Keratinocyte (primary cell): ENCODE results near the gene DUSP22. TPM values are rescaled to one million over a fixed set of nuclear protein-coding genes. Genes with fewer than 3 reads are reported as not detected.

Source experiments
- DNase-seq: peaks from one replicate; pipeline ENCODE4 v3.0.0-alpha.2; 2011; ENCODE audit warnings: low read depth, missing footprints, low spot score
- FAIRE-seq: peaks from 2 replicates; lab custom pipeline; 2011; peaks lifted over from hg19 to GRCh38; lab: Jason Lieb, UNC
- H2AFZ ChIP-seq: 2 replicates; pipeline ENCODE4 v1.6.0; 2012; ENCODE audit warnings: low read length, control low read depth, inconsistent platforms; ENCODE audit not compliant: control insufficient read depth
- H3K27ac ChIP-seq: 2 replicates; pipeline ENCODE4 v1.5.1; 2011; ENCODE audit warnings: low read length; ENCODE audit not compliant: control insufficient read depth, insufficient read depth
- H3K27me3 ChIP-seq: 3 replicates; pipeline ENCODE4 v1.6.0; 2011; ENCODE audit warnings: low read length; ENCODE audit not compliant: control insufficient read depth, insufficient read depth; ENCODE audit errors: extremely low read depth
- H3K36me3 ChIP-seq, 2 experiments: 2 replicates in 1 of 2; 3 replicates in 1 of 2; pipeline ENCODE4 v1.5.1; 2011; ENCODE audit warnings: low read length in 2 of 2, mild to moderate bottlenecking in 1 of 2; ENCODE audit not compliant: control insufficient read depth in 2 of 2, insufficient read depth in 2 of 2; ENCODE audit errors: extremely low read depth in 1 of 2
- H3K4me1 ChIP-seq: 3 replicates; pipeline ENCODE4 v1.5.1; 2011; ENCODE audit warnings: low read length; ENCODE audit not compliant: control insufficient read depth, insufficient read depth; ENCODE audit errors: extremely low read depth
- H3K4me2 ChIP-seq: 3 replicates; pipeline ENCODE4 v1.6.0; 2011; ENCODE audit warnings: low read depth, low read length; ENCODE audit not compliant: control insufficient read depth, insufficient read depth; ENCODE audit errors: extremely low read depth
- H3K4me3 ChIP-seq, 3 experiments: fragments of 200-600 bp in 1 of 3; sonication (generic) in 1 of 3; 2 replicates in 2 of 3; 3 replicates in 1 of 3; pipeline ENCODE4 v1.5.1; 2011 to 2016; ENCODE audit warnings: low read length in 3 of 3, mild to moderate bottlenecking in 3 of 3, control low read depth in 2 of 3, inconsistent platforms in 1 of 3, low read depth in 1 of 3, mixed read lengths in 1 of 3, mixed run types in 1 of 3, moderate library complexity in 1 of 3; ENCODE audit not compliant: control insufficient read depth in 2 of 3, insufficient read depth in 2 of 3; ENCODE audit errors: extremely low read depth in 1 of 3
- H3K79me2 ChIP-seq: 2 replicates; pipeline ENCODE4 v1.6.0; 2012; ENCODE audit warnings: low read length; ENCODE audit not compliant: control insufficient read depth, insufficient read depth
- H3K9ac ChIP-seq: 3 replicates; pipeline ENCODE4 v1.6.0; 2011; ENCODE audit warnings: low read length; ENCODE audit not compliant: control insufficient read depth, insufficient read depth; ENCODE audit errors: extremely low read depth
- H3K9me1 ChIP-seq: 3 replicates; pipeline ENCODE4 v1.6.0; 2011; ENCODE audit warnings: low read length; ENCODE audit not compliant: control insufficient read depth, insufficient read depth; ENCODE audit errors: extremely low read depth
- H3K9me3 ChIP-seq: 2 replicates; pipeline ENCODE4 v1.5.1; 2012; ENCODE audit warnings: low read depth, low read length; ENCODE audit not compliant: control insufficient read depth
- H4K20me1 ChIP-seq: 3 replicates; pipeline ENCODE4 v1.6.0; 2011; ENCODE audit warnings: low read length; ENCODE audit not compliant: control insufficient read depth, insufficient read depth; ENCODE audit errors: extremely low read depth
- CTCF ChIP-seq, 3 experiments: IDR thresholded peaks in 1 of 3; conservative IDR thresholded peaks in 1 of 3; optimal IDR thresholded peaks in 1 of 3; 2 replicates in 2 of 3; 3 replicates in 1 of 3; pipeline versions ENCODE3 to v1.5.1; 2011; ENCODE audit warnings: low read length in 3 of 3, mild to moderate bottlenecking in 3 of 3, moderate library complexity in 2 of 3, control low read depth in 1 of 3, inconsistent platforms in 1 of 3; ENCODE audit not compliant: insufficient read depth in 2 of 3; ENCODE audit errors: extremely low read depth in 1 of 3
- EZH2 ChIP-seq: IDR thresholded peaks from one replicate; pipeline ENCODE4 v1.6.1; 2012; ENCODE audit warnings: inconsistent platforms, mild to moderate bottlenecking, low read length, moderate library complexity
- dilution Hi-C: fragments of 300-500 bp; cut with MboI; formaldehyde crosslinking; loops from one replicate; pipeline ENCODE4 v1.7.0; 2020; ENCODE audit warnings: low sequenced_read_pairs; ENCODE audit not compliant: extremely low pct_ligation_motif_present
- polyA plus RNA-seq, 5 experiments: library from polyadenylated mRNA; depleted of rRNA in 3 of 5; stranded (reverse) in 3 of 5; stranded (forward) in 1 of 5; unstranded in 1 of 5; fragments of >200 nt; gene quantifications; 1 replicate in 1 of 5; 2 replicates in 3 of 5; 3 replicates in 1 of 5; pipeline versions ENCODE4 v1.2.1 to v1.2.3, GENCODE V29; 2011 to 2012; ENCODE audit warnings: missing spikeins in 2 of 5, low read depth in 1 of 5, low replicate concordance in 1 of 5

Gene DUSP22
- polyA plus RNA-seq, 1 donor (not counting 4 experiments of a cell fraction or from before 2014, with no cell fraction given) = 17.3 TPM

GRCh38 chr6:394641-395289 is 102.5 kb downstream of the DUSP22 start:
- Histone ChIP-seq H3K9me3 (no peaks in the 10 kb centered on the region), H3K4me3 (no peak overlapping the region), H3K27me3 (peaks cover 66% of the 10 kb centered on the region), H3K4me1 (peaks cover 13% of the 10 kb centered on the region), H3K27ac (no peak overlapping the region), H3K36me3 (no peaks in the 10 kb centered on the region), H3K79me2 (no peaks in the 10 kb centered on the region), H3K9me1 (no peaks in the 10 kb centered on the region), H2AFZ (no peak overlapping the region), H3K9ac (no peak overlapping the region), H3K4me2 (no peak overlapping the region), H4K20me1 (no peaks in the 10 kb centered on the region)
- dilution Hi-C loops = no loop called here
- FAIRE-seq (no peak), DNase-seq (no peak)
- TF ChIP-seq EZH2 = no peak

GRCh38 chr6:395432-396125 is 103.3 kb downstream of the DUSP22 start:
- no peaks in the 10 kb centered on the region for H3K79me2 ChIP-seq
- peaks cover 58% of the 10 kb centered on the region for H3K27me3 ChIP-seq
- dilution Hi-C loops = no loop called here
- H3K9me1 ChIP-seq = no peaks in the 10 kb centered on the region
- no peaks in the 10 kb centered on the region for H3K36me3 ChIP-seq
- no peak overlapping the region for H3K4me2 ChIP-seq
- H4K20me1 ChIP-seq = no peaks in the 10 kb centered on the region
- H3K9me3 ChIP-seq = no peaks in the 10 kb centered on the region
- no peak overlapping the region for H3K4me3 ChIP-seq
- peaks cover 13% of the 10 kb centered on the region for H3K4me1 ChIP-seq
- H2AFZ ChIP-seq = no peak overlapping the region
- DNase-seq = no peak
- H3K27ac ChIP-seq = no peak overlapping the region
- FAIRE-seq = no peak
- TF ChIP-seq CTCF (optimal IDR thresholded peaks at IDR 0.05 in 1 of 3, IDR thresholded peaks at IDR 0.05 in 1 of 3, conservative IDR thresholded peaks at IDR 0.05 in 1 of 3; ENCODE audit: extremely low read depth in 1 of 3, insufficient read depth in 2 of 3, low read length in 3 of 3) (no peak), EZH2 (no peak)
- no peak overlapping the region for H3K9ac ChIP-seq
